Motor neuron (in vitro differentiated cells): ENCODE measurements around the gene USP17L25. TPM values are rescaled to one million over a fixed set of nuclear protein-coding genes. Genes with fewer than 3 reads are reported as not detected.

Experiments
- total RNA-seq, 8 experiments: library from RNA; unstranded; fragments of 300-600 nt; gene quantifications; 2 replicates each; pipeline versions ENCODE4 v1.2.3 to v1.2.4, GENCODE V29; 2022

The USP17L25 gene
- total RNA-seq, 8 experiments from 2014 or later, result not detected

Other genes with a start within 250 kb of the USP17L25 start
- gene FAM90A26, start 159.5 kb upstream of the USP17L25 start, total RNA-seq, result not detected
- gene USP17L10, start 119.3 kb upstream of the USP17L25 start, total RNA-seq, result not detected
- under 1 TPM in 3 of 8 experiments, not detected in 5; 0.24 to 0.33 (median 0.29) TPM for gene USP17L11, start 114.5 kb upstream of the USP17L25 start, total RNA-seq
- gene USP17L12, start 109.8 kb upstream of the USP17L25 start, total RNA-seq, result not detected
- not detected for gene USP17L13, start 105.0 kb upstream of the USP17L25 start, total RNA-seq
- under 1 TPM in 1 of 8 experiments, not detected in 7; 0.13 TPM for gene USP17L15, start 95.5 kb upstream of the USP17L25 start, total RNA-seq
- gene USP17L17, start 86.0 kb upstream of the USP17L25 start, total RNA-seq, result not detected
- gene USP17L18, start 81.3 kb upstream of the USP17L25 start, total RNA-seq, result not detected
- not detected for gene USP17L19, start 76.5 kb upstream of the USP17L25 start, total RNA-seq
- not detected for gene USP17L20, start 71.8 kb upstream of the USP17L25 start, total RNA-seq
- not detected for gene USP17L21, start 67.0 kb upstream of the USP17L25 start, total RNA-seq
- under 1 TPM in 1 of 8 experiments, not detected in 7; 0.19 TPM for gene USP17L22, start 62.3 kb upstream of the USP17L25 start, total RNA-seq
- gene USP17L24, start 4.7 kb upstream of the USP17L25 start, total RNA-seq, result not detected
- not detected for gene USP17L26, start 4.7 kb downstream of the USP17L25 start, total RNA-seq
- gene USP17L5, start 9.5 kb downstream of the USP17L25 start, total RNA-seq, result not detected
- gene USP17L27, start 14.2 kb downstream of the USP17L25 start, total RNA-seq, result not detected
- not detected for gene USP17L28, start 19.0 kb downstream of the USP17L25 start, total RNA-seq
- gene USP17L29, start 23.7 kb downstream of the USP17L25 start, total RNA-seq, result not detected
- gene USP17L30, start 33.2 kb downstream of the USP17L25 start, total RNA-seq, result not detected
- gene DEFB131A, start 114.5 kb downstream of the USP17L25 start, total RNA-seq, result not detected